HG02798 (cell line): Measurements from ENCODE around the gene GRK6.
A peak's percentile ranks its signal among the peaks of the same experiment; 100 is the strongest.

Experiments
- ATAC-seq: cut with Tn5 transposase; IDR thresholded peaks from one replicate; pipeline ENCODE4 v1.9.1; 2021; ENCODE audit warnings: mild to moderate bottlenecking; ENCODE audit not compliant: unreplicated experiment, poor library complexity

Gene GRK6

DNA sequence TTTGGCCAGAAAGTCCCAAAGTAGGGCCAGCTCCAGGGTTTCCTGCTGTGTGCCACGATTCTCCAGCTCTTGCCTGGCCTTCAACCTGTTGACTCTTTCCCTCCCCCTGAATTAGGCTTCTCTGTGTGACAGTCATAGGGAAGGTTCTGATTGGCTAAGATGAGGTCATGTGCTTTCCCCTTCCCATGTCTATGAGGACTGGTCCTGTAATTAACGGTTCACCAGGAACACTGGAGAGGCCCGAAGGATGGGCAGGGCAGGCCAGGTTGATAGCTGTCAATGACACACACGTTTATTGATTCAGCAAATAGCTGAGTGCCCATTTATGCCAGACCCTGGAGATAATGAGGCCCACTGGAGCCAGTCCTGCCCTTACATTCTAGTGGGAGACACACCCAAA, 11.1 kb downstream of the GRK6 start:
- ATAC-seq: no peak

DNA sequence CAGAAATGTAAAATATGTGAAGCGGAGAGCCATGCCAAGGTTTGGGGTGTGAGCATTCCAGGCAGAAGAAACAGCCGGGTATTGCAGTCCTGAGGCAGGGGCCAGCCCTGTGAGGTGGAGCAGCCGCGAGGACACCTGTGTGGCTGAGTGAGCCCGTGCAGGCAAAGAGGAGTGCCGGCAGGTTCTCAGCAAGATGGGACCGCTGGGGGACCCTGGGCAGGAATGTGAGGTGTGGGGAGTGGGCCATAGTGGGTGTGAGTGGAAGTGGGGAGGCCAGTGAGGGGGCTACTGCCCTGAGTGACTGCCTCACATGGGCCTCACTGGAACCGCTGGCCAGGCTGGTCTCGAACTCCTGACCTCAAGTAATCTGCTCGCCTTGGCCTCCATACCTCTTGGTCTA, 12.0 kb downstream of the GRK6 start:
- ATAC-seq: no peak

DNA sequence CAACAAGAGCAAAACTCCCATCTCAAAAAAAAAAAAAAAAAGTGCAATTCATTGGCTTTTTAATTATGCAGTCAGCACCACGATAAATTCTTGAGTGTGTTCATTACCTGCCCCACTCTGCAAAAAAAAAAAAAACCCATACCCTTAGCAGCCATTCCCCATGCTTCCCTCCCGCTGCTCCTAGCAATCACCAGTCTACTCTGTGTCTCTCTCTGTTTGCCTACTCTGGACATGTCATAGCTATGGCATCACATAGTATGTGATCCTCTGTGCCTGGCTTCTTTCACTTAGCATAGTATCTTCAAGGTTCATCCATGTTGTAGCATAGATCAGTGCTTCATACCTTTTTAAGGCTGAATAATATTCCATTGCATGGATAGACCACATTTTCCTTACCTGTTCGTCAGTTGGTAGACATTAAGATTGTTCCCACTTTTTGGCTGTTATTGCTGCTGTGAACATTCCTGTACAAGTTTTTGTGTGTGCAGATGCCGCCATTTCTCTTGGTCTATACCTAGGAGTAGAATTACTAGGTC, 13.1 kb downstream of the GRK6 start:
- ATAC-seq: no peak

DNA sequence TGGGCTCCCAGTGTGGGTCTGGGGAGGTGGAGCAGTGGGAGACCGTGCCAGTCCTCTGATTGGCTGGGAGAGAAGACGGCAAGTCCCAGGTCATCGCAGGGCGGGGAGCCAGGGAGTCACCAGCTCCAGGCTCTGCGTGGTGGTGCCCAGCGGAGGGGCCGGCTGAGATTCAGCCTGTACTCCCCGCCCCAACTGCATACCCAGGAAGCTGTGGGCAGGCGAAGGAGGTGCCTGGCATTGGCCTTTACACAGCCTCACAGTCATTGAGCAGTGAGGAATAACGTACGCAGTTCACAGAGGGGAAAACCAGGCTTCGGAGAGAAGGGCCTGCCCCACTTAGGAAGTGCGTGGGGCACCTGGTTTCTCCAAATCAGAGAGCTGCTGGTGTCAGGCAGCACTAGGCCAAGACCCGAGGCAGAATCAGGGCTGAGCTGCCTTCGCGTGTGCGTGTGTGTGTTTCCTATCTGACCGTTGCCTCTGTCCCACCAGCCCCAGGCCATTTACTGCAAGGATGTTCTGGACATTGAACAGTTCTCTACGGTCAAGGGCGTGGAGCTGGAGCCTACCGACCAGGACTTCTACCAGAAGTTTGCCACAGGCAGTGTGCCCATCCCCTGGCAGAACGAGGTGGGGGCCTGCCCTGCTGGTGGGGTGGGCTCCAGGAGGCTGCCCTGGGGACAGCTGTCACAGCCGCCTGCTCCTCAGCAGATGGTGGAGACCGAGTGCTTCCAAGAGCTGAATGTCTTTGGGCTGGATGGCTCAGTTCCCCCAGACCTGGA, 13.9 kb downstream of the GRK6 start:
- no peak for ATAC-seq

DNA sequence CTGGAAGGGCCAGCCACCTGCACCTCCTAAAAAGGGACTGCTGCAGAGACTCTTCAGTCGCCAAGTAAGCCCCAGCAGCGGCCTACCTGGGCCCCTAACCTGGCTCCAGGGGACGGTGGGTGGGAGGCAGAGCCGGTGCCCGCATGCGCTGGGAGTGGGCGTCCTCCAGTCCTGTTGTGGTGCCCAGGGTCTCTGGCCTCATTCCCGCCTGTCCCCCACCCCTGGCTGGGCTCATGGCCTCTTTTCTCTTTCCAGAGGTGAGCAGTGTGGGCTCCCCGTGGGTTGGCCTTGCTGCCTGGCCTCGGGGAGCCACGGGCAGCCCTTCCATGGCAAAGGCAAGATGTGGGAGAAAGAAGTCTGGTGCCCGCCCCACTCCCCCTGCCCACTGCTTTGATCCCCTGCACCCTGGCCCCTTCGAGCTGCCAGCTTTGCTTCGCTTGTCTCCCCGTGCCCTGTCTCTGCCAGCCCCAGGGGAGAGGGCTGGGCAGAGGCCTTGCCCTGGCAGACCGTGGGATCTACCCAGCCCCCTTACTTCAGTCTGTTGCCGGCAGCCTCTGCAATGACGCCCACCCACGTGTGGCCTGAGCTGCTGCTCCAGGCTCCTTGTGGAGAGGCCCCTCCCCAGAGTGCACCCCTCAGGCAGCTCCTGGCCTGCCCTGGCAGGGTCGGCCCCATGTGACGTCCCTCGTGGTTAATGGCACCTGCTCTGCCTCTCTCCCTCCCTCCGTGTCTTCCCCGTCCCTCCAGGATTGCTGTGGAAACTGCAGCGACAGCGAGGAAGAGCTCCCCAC, 14.7 kb downstream of the GRK6 start:
- no peak for ATAC-seq

DNA sequence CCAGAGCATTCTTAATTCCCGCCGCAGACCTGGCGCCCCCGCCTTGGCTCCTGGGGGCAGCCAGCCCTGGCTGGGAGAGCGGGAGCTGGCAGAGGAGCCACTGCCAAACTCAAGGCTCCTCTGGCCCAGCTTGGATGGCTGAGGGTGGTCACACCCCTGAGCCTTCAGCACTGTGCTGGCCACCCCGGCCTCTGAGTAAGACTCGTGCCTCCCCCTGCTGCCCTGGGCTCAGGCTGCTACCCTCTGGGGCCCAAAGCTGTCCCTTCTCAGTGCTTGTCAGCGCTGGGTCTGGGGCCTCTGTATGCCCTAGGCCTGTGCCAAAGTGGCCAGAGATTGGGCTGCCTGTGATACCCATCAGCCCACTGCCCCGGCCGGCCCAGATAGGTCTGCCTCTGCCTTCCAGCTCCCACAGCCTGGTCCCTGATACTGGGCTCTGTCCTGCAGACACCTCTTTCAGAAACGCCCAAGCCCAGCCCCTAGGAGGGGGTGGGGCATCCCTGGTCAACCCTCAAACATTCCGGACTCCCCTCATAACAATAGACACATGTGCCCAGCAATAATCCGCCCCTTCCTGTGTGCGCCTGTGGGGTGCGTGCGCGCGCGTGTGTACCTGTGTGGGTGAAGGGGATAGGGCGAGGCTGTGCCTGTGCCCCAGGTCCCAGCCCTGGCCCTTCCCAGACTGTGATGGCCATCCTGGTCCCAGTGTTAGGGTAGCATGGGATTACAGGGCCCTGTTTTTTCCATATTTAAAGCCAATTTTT, 15.8 kb downstream of the GRK6 start:
- ATAC-seq: no peak

DNA sequence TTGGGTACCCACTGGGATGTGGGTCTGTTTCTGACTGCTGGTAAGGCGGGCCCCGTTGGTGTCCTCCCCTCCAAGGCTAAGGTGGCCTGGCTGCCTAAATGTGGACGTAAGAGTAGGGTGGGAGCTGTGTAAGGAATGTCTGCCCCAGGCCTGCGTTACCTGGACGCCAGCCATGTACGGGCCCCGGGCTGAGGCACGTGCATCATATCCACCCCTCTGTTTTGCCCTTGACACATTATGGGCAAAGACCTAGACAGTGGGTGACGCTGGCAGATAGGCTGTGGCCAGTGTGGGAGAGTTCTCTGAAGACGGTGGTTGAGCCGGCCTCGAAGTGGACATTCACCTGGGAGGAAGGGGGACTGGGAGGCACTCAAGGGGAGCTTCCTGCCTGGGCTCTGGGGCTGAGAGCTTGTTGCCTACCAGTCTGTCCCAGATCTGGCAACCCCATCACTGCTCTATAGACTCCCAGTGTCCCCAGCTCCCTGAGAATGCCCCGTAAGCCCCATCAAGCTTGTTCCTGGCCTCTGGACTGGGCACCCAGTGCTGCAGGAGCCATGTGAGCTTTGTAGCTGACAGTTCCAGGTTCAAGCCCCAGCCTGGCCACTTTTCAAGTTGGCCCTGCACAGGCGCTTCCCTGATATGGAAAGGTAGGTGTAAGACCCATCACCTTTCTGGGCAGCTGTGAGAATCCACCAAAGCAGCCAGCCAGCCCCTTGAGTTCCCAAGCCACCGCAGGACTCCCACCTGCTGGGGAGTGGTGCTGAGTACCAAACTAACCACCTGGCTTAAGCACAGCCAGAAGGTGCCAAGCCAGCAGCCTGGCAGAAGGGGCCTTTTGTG, 16.9 kb downstream of the GRK6 start:
- ATAC-seq: no peak

DNA sequence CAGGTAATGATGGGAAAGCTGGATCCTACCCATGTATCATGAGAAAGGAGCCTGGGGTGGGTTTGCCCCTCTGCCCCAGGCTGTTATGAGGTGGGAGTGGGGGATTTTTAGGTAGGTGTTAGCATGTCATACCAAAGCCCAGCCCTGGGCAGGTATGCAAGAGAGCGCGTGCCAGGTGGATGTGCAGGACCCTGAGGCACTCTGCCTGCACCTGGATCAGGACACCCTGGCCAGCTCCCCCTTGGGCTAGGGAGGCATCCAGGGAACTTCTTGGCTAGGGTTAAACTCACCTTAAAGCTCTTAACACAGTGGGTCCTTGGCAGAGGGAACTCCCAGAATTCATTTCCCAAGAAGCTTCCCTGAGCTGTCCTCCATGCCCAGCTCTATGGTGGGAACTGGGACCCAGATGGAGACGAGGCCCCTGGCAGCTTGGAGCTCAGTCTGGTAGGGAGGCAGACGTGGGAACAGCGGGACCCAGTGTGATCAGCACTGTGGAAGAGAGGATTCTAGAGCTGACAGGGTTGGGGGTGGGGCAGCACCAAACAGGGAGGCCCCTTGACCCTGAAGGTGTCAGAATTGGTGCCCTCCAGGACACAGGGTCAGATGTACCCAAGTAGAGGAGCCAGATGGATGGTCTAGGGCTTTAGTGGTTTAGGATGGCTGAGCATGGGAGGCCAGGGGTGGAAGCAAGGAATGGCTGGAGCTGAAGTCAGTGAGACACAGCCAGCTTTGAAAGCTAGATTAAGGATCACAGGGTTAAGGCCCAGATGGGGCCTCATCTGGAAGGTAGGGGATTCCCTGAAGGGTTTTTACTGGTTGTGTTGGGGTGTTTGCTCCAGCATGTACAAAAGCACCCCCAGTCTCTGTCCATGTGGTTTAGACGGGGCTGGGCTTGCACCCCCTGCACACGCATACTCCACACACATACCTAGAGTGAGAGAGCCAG, 17.9 kb downstream of the GRK6 start:
- no peak for ATAC-seq

DNA sequence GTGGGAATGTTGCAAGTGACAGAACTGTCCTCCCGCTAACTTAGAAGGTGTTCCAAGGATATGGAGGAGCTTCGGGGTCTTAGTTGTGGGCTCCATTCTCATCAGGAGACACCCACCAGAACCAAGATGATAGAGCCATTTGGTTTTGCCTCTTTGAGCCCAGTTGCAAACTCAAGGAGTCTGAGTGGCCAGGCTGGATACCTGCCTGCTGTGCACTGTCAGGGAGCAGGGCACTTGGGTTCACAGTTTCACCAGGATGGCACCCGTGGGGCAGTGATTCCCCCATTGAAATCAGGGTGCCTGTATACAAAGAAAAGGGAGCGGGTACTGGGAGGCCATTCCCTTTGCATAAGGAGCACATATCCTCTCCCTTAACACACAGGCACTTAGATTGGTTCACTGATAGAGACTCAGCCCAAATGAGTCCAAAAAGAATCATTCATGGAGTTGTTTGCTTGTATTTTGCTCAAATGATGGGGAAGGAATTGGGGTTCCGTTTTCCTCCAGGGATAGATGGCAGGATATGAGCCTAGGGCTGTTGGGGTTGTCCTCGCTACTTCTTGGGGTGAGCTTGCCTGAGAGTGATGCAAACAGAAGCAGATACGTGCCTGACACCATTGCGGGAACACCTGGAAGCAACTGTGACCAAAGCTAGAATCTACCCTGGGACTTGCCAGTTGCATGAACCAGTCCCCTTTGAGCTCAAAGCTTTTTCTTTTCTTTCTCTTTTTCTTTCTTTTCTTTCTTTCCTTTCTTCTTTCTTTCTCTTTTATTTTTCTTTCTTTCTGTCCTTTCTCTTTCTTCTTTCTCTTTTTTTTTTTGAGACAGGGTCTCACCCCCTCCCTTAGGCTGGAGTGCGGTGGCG, 18.8 kb downstream of the GRK6 start:
- no peak for ATAC-seq

DNA sequence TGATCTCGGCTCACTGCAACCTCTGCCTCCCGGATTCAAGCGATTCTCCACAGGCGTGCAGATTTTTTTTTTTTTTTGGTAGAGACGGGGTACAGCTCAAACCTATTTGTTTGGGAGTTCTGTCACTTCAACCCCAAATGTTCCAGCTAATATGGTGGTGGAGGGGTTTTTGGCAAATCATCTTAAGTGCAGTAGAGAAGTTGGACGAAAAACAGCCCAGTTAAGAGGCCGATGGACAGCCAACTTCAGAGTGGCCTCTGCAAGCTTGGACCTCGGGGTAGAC, 19.4 kb downstream of the GRK6 start:
- ATAC-seq: no peak

DNA sequence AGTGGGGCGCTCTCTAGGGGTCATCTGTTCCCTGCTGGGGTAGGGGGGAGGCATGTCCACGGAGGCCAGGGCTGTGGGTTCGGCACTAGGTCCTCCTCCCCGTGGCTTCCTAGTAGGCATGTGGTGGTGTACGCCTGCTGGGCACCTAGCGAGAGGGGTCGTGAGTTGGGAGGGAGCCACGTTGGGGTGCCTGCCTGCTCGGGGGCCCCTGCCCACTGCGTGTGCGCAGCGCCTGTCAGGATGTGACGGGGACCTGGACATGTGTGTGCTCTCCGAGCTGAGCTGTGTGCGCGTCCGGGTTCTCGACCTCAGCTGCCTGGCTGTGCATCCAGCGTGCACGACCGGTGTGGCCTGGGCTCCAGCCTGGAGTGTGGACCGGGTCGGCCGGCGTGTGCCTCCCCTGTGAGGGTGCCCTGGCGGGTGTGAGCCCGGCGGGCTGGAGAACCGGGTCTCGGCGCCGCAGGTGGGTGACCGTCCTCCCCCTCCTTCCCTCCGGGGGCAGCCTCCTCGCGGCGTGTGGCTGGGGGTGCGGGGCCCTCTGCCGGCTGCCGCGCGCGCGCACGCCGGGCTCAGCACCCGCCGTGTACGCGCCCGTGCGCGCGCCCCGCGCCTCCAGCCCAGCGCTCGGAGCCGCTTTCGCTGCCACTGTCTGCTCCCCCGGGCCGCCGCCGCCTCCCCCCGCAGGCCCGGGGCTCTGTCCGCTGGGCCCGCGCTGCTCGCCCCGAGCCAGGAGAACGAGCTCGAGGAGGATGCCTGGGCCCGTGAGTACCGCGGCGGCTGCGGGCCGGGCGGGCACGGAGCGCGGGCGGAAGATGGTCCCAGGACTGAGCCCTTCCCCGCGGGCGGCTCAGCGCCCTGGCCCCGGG, 20.0 kb downstream of the GRK6 start, which contains the start of gene PRR7:
PRR7 (plus strand) TSS at position 615 of the 866 bp plus-strand sequence. CDS start 8,254 bp downstream, outside the sequence.
- ATAC-seq: peak; percentile 65

DNA sequence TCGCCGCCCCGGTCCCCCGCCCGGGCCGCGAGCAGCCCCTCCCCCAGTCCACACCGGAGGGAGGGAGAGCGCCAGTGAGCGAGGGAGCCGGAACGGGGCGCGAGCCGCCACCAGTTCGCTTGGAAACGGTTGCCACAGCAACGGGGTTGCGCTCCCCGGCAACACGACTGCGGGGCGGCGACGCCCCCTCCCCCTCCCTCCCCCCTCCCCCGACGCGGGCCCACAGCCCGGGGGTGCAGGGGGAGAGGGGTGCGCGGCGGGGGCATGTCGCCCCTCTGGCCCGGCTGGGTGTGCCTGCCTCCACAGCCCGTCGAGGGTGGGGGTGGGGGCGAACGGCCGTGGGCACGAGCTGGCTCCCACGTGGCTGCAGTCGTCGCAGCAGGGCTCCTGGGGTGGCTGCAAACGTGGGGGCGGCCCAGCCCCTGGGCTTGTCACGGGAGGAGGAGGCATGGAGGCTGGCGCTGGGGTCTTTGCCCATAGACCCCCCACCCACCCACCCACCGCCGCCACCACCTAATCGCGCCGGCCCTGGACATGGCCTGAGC, 20.7 kb downstream of the GRK6 start:
- ATAC-seq: peak; percentile 30

DNA sequence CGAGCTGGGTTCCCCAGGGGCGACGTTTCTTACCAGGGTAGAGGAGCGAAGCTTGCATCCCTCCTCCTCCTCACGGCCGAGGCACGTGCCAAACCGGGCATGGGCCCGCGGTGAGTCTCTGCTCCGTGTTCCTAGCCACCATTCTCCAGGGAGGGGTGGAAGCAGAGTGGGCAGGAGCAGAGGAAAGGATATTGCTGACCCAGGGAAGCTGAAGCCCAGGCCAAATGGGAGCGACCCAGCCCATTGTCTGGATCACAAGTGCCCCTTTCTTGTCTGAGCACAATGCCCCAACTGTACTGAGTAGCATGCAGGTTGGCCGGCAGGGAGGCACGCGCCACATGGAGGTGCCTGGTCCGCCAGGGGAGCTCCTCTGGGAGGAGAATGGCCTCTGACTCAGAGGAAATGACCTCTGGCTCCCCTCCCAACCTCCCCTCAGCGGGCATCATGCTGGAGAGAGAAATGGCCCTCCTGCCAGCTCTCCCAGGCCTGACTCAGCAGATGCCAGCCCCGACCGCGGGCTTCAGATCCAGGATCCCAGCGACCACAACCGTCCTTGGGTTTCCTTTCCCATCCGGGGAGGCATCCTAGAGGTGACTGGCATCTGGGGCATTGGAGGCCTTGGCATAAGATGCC, 21.3 kb downstream of the GRK6 start:
- ATAC-seq: no peak

DNA sequence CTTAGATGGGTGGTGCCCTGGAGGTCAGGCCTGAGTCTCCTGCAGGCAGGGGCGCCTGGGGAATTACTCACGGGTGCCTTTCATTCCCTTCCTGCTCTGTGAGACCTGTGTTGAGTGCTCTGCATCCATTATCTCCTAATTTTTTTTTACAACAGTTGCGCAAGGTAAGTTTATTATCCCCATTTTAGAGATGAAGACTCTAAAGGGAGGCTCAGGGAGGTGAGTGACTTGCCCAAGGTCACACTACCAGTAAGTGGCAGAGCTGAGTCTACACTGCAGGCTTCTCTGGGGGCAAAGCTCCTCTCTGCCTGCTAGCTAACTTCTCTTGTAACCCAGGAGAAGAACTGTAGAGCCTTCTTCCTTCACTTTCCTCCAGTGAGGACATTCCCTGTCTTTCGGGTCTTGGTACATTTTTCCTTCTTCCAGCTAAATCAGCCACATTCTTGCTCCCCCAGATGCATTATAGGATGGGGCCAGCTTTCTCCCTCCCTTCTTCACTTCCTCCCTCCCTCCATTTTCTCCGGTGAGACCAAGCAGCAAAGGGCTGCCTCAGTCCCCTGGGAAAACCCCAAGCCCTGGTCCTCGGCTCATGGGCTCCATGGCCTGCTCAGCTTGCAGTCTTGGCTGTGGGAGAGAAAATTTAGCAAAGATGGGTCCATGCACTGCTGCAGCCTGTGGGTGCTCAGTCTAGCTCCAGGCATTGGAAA, 21.9 kb downstream of the GRK6 start:
- ATAC-seq: no peak

DNA sequence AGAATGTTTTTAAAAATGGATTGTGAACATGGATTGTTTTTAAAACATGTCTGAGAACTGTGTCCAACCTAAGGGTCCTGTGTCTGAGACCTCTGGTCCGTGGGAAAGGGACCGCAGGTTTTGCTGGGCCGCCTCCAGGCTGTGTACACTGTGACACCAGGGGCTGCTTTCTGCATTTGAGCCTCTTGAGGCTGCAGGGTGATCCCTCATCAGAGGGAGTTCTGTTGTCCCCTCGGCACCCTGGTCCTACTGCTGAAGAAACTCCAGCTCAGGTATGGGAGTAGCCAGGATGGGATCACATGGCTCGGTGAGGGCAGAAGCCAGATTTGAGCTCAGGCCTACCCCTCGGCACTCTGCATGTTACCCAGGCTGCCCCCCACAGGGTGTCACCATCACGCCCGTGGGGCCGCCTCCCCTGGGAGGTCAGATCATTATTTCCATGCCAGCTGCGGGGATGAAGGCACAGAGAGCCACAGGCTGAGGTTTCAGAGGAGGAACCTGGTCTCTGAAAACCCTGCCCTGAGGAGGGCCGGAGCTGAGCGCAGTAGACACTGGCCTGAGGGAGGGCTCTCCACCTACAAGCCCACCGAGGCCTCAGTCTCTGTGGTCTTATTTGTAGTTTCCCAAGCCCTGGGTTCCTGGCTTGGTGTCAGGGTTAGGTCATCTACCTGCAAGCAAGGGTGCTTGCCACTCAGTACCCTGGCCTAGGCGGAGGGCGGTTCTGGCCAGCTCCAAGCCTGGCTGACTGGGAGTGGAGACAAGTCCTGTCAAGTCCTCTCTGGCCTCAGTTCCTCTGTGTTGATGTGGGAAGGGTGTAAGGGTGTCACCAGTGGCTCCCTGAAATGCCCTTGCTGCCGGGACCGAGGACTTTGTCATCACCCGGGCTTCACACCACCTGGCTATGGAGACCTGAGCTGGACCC, 22.9 kb downstream of the GRK6 start:
- no peak for ATAC-seq
